IMR-90 (cell line): ENCODE measurements around the gene F2. TPM values are rescaled to one million over a fixed set of nuclear protein-coding genes. Genes with fewer than 3 reads are reported as not detected.
"Not testable (repeated sequence)": the region's sequence is repeated elsewhere in the genome, so short reads cannot be mapped to it uniquely, and the experiment has no call there.

Experiments
- ATAC-seq: fragments of 200-7000 bp; cut with Tn5 transposase; 2 replicates; pipeline ENCODE4 v1.9.1; 2020; ENCODE audit warnings: low read depth, mild to moderate bottlenecking, moderate library complexity
- BruUV-seq: library from RNA; stranded (reverse); fragments of 400-500 nt; replicated peaks from 2 replicates; lab custom pipeline; 2021; lab: Mats Ljungman, UMichigan
- CTCF ChIA-PET: fragments of 300-600 bp; formaldehyde crosslinking; extraction: SDS; loops from one replicate; lab custom pipeline; 2021; ENCODE audit warnings: antibody characterized with exemption; lab: Yijun Ruan, JAX
- POLR2A ChIA-PET: fragments of 300-600 bp; sonication (Branson Sonifier 250); formaldehyde crosslinking; loops from one replicate; lab custom pipeline; 2022; ENCODE audit warnings: antibody characterized with exemption; ENCODE audit not compliant: unreplicated experiment; lab: Charles Lee
- DNase-seq: peaks from one replicate; pipeline ENCODE4 v3.0.0; 2013
- H2AFZ ChIP-seq: replicated peaks from 2 replicates; pipeline ENCODE3; 2013; ENCODE audit warnings: low read length, mild to moderate bottlenecking; ENCODE audit not compliant: poor library complexity
- H2AK5ac ChIP-seq: 2 replicates; pipeline ENCODE4 v1.6.1; 2013; ENCODE audit warnings: low read depth, low read length, inconsistent platforms
- H2AK9ac ChIP-seq: replicated peaks from 2 replicates; pipeline ENCODE3; 2013; ENCODE audit warnings: mild to moderate bottlenecking, low read depth, low read length, moderate library complexity; ENCODE audit not compliant: poor library complexity
- H2BK120ac ChIP-seq: 2 replicates; pipeline ENCODE4 v1.6.1; 2013; ENCODE audit warnings: low read depth, low read length, inconsistent platforms
- H2BK15ac ChIP-seq: 3 replicates; pipeline ENCODE4 v1.6.1; 2013; ENCODE audit warnings: low read depth, low read length, inconsistent platforms
- H2BK20ac ChIP-seq: 2 replicates; pipeline ENCODE4 v1.6.1; 2013; ENCODE audit warnings: low read depth, mild to moderate bottlenecking, inconsistent platforms, low read length, moderate library complexity
- H2BK5ac ChIP-seq: 2 replicates; pipeline ENCODE4 v1.6.1; 2013; ENCODE audit warnings: mild to moderate bottlenecking, low read depth, low read length, inconsistent platforms; ENCODE audit not compliant: poor library complexity, severe bottlenecking
- H3K14ac ChIP-seq: replicated peaks from 2 replicates; pipeline ENCODE4 v1.6.1; 2013; ENCODE audit warnings: low read depth, low read length, inconsistent platforms
- H3K18ac ChIP-seq: 2 replicates; pipeline ENCODE4 v1.6.1; 2013; ENCODE audit warnings: low read depth, low read length, control low read depth
- H3K23ac ChIP-seq: 2 replicates; pipeline ENCODE4 v1.6.1; 2013; ENCODE audit warnings: low read depth, low read length, inconsistent platforms
- H3K27ac ChIP-seq: 2 replicates; pipeline ENCODE4 v1.5.1; 2013; ENCODE audit warnings: mild to moderate bottlenecking, control low read depth, low read length; ENCODE audit not compliant: insufficient read depth
- H3K27me3 ChIP-seq: 2 replicates; pipeline ENCODE4 v1.6.1; 2013; ENCODE audit warnings: low read length; ENCODE audit not compliant: control insufficient read depth, insufficient read depth
- H3K36me3 ChIP-seq: 2 replicates; pipeline ENCODE4 v1.6.1; 2013; ENCODE audit warnings: low read length, mixed read lengths; ENCODE audit not compliant: control insufficient read depth, insufficient read depth
- H3K4ac ChIP-seq: 2 replicates; pipeline ENCODE4 v1.6.1; 2013; ENCODE audit warnings: low read depth, low read length, inconsistent platforms
- H3K4me1 ChIP-seq: 2 replicates; pipeline ENCODE4 v1.6.1; 2013; ENCODE audit warnings: low read length, mixed read lengths; ENCODE audit not compliant: control insufficient read depth, insufficient read depth
- H3K4me2 ChIP-seq: 2 replicates; pipeline ENCODE4 v1.6.1; 2013; ENCODE audit warnings: low read depth, mild to moderate bottlenecking, control low read depth, low read length, moderate library complexity
- H3K4me3 ChIP-seq: 2 replicates; pipeline ENCODE4 v1.5.1; 2013; ENCODE audit warnings: low read depth, mild to moderate bottlenecking, control low read depth, low read length, moderate library complexity; ENCODE audit not compliant: insufficient read depth
- H3K56ac ChIP-seq: 2 replicates; pipeline ENCODE4 v1.6.1; 2013; ENCODE audit warnings: low read length, inconsistent platforms; ENCODE audit not compliant: insufficient read depth; ENCODE audit errors: extremely low read depth
- H3K79me1 ChIP-seq, 2 experiments: 2 replicates each; pipeline ENCODE4 v1.6.1; 2013; ENCODE audit warnings: low read length in 2 of 2, inconsistent platforms in 1 of 2, low read depth in 1 of 2
- H3K9ac ChIP-seq: 2 replicates; pipeline ENCODE4 v1.6.1; 2013; ENCODE audit warnings: low read depth, low read length, control low read depth
- H3K9me1 ChIP-seq: 2 replicates; pipeline ENCODE4 v1.6.1; 2013; ENCODE audit warnings: low read length, inconsistent platforms; ENCODE audit not compliant: insufficient read depth
- H3K9me3 ChIP-seq: 2 replicates; pipeline ENCODE4 v1.6.1; 2013; ENCODE audit warnings: low read length; ENCODE audit not compliant: control insufficient read depth, insufficient read depth
- H4K20me1 ChIP-seq: 2 replicates; pipeline ENCODE4 v1.6.1; 2013; ENCODE audit warnings: low read length, inconsistent platforms; ENCODE audit not compliant: insufficient read depth
- H4K5ac ChIP-seq: 2 replicates; pipeline ENCODE4 v1.6.1; 2013; ENCODE audit warnings: mild to moderate bottlenecking, low read depth, low read length, control low read depth
- H4K8ac ChIP-seq, 2 experiments: 2 replicates each; pipeline ENCODE4 v1.6.1; 2013; ENCODE audit warnings: low read depth in 2 of 2, low read length in 2 of 2, control low read depth in 1 of 2, inconsistent platforms in 1 of 2
- H4K91ac ChIP-seq: 2 replicates; pipeline ENCODE4 v1.6.1; 2013; ENCODE audit warnings: low read depth, low read length, inconsistent platforms; ENCODE audit not compliant: insufficient read depth
- NFE2L2 ChIP-seq: fragments of 150-350 bp; IDR thresholded peaks from 2 replicates; pipeline ENCODE4 v1.6.1; 2016; ENCODE audit warnings: low read depth, mild to moderate bottlenecking, low read length
- WGBS, 2 experiments: methylation state at CpG; one replicate each; pipeline versions ENCODE4 v1.1.5 to v1.1.7; 2013; ENCODE audit warnings: missing lambda C conversion rate in 2 of 2; ENCODE audit not compliant: insufficient read length in 1 of 2; ENCODE audit errors: extremely low coverage in 2 of 2; 5-methylcytosine and 5-hydroxymethylcytosine counted together
- dilution Hi-C: fragments of 300-500 bp; cut with HindIII; formaldehyde crosslinking; loops from one replicate; pipeline ENCODE4 v1.14.3; 2018; ENCODE audit warnings: low sequenced_read_pairs; ENCODE audit not compliant: unreplicated experiment
- in situ Hi-C: fragments of 300-500 bp; cut with MboI; formaldehyde crosslinking; loops from 3 replicates; pipeline ENCODE4 v1.14.3; 2019; ENCODE audit warnings: low sequenced_read_pairs, inconsistent platforms, mixed read lengths
- intact Hi-C: fragments of 100-400 bp; cut with micrococcal nuclease; formaldehyde crosslinking; loops from 2 replicates; pipeline ENCODE4 v1.10.0; 2022
- polyA plus RNA-seq, 3 experiments: library from polyadenylated mRNA; depleted of rRNA; stranded (reverse); fragments of >200 nt; gene quantifications; 2 replicates each; pipeline ENCODE4 v1.2.3, GENCODE V29; 2012; ENCODE audit warnings: low replicate concordance in 1 of 3
- total RNA-seq: library from RNA; depleted of rRNA; stranded (reverse); fragments of >200 nt; gene quantifications from 2 replicates; pipeline ENCODE4 v1.2.3, GENCODE V29; 2012
- TF ChIP-seq, protein P1 (sequence below): conservative IDR thresholded peaks from 2 replicates; pipeline ENCODE4 v1.5.1; 2012; ENCODE audit warnings: mild to moderate bottlenecking, low read depth, low read length, improper control_type of control experiment
- TF ChIP-seq, protein P2 (sequence below): fragments of 150-350 bp; IDR thresholded peaks from 2 replicates; pipeline ENCODE4 v1.6.1; 2016; ENCODE audit warnings: low read depth, mild to moderate bottlenecking, low read length, moderate library complexity, borderline replicate concordance

The F2 gene
- total and polyA plus RNA-seq, 2 of the 4 experiments (the other 2 are of a cell fraction) = not detected

DNA sequence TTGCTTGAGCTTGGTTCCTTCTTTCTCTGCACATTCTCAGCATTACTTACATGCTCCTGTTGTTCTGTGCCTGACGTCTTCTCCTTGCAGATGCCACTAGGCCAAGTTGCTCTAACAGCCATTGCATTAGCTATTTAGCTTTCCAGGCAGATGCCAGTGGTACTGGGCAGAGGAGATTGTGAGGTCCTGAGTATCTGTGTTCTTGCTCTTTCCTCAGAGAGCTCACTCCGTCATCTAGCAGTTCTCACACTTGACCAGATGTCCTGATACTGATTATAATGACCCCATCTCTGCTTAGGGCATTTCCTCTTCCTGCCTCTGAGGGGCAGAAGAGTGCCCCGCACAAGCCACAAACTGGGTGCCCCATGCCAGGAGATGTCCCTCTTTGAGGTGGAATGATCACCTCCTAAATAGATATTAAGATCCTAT, 49.3 kb upstream of the F2 start:
- no peak overlapping the region for H3K9ac ChIP-seq
- ChIA-PET POLR2A (no interaction called here), CTCF (interaction anchor here (1.3 kb wide), 1 partner anchor 10 kb away, joined by 6 read pairs; no protein-coding TSS in a partner anchor)
- no peaks in the 10 kb centered on the region for H4K20me1 ChIP-seq
- no peak overlapping the region for H4K91ac ChIP-seq
- no peak overlapping the region for H3K4me3 ChIP-seq
- H4K5ac ChIP-seq = no peak overlapping the region
- H3K23ac ChIP-seq = no peak overlapping the region
- no TSS peak for BruUV-seq
- no peak overlapping the region for H2BK20ac ChIP-seq
- H3K79me1 ChIP-seq = peaks cover 0 to 6% of the 10 kb centered on the region in 2 experiments; a peak in 2 of 4 replicates
- intact Hi-C loops = no loop called here
- H3K9me1 ChIP-seq = peaks cover 7% of the 10 kb centered on the region
- in situ Hi-C loops = no loop called here
- no peak overlapping the region for H2AK9ac ChIP-seq
- ATAC-seq = 0 out of 2 replicates have a peak, but pooled peaks have one; percentile 31
- H3K27ac ChIP-seq = no peak overlapping the region
- TF ChIP-seq, protein P1, sequence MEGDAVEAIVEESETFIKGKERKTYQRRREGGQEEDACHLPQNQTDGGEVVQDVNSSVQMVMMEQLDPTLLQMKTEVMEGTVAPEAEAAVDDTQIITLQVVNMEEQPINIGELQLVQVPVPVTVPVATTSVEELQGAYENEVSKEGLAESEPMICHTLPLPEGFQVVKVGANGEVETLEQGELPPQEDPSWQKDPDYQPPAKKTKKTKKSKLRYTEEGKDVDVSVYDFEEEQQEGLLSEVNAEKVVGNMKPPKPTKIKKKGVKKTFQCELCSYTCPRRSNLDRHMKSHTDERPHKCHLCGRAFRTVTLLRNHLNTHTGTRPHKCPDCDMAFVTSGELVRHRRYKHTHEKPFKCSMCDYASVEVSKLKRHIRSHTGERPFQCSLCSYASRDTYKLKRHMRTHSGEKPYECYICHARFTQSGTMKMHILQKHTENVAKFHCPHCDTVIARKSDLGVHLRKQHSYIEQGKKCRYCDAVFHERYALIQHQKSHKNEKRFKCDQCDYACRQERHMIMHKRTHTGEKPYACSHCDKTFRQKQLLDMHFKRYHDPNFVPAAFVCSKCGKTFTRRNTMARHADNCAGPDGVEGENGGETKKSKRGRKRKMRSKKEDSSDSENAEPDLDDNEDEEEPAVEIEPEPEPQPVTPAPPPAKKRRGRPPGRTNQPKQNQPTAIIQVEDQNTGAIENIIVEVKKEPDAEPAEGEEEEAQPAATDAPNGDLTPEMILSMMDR = 0 out of 2 replicates have a peak, but pooled peaks have one; percentile 12
- TF ChIP-seq NFE2L2 = no peak
- TF ChIP-seq, protein P2, sequence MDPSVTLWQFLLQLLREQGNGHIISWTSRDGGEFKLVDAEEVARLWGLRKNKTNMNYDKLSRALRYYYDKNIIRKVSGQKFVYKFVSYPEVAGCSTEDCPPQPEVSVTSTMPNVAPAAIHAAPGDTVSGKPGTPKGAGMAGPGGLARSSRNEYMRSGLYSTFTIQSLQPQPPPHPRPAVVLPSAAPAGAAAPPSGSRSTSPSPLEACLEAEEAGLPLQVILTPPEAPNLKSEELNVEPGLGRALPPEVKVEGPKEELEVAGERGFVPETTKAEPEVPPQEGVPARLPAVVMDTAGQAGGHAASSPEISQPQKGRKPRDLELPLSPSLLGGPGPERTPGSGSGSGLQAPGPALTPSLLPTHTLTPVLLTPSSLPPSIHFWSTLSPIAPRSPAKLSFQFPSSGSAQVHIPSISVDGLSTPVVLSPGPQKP = no peak
- no peak overlapping the region for H4K8ac ChIP-seq
- dilution Hi-C loops = no loop called here
- H3K56ac ChIP-seq = no peak overlapping the region
- no peak overlapping the region for H2BK15ac ChIP-seq
- H2BK5ac ChIP-seq = no peak overlapping the region
- WGBS, 2 experiments = no CpG with 5 or more reads among the region's 3 CpGs
- no peak overlapping the region for H2AK5ac ChIP-seq
- H3K36me3 ChIP-seq = peaks cover 62% of the 10 kb centered on the region
- no peaks in the 10 kb centered on the region; the same call in 1 of the 2 replicates for H3K4me1 ChIP-seq
- no peak for DNase-seq
- no peaks in the 10 kb centered on the region for H3K27me3 ChIP-seq
- H2BK120ac ChIP-seq = no peak overlapping the region
- H3K4ac ChIP-seq = no peak overlapping the region
- H3K4me2 ChIP-seq = no peak overlapping the region
- no peaks in the 10 kb centered on the region for H3K9me3 ChIP-seq
- H2AFZ ChIP-seq = no peak overlapping the region
- no peak overlapping the region for H3K18ac ChIP-seq
- H3K14ac ChIP-seq = no peak overlapping the region

DNA sequence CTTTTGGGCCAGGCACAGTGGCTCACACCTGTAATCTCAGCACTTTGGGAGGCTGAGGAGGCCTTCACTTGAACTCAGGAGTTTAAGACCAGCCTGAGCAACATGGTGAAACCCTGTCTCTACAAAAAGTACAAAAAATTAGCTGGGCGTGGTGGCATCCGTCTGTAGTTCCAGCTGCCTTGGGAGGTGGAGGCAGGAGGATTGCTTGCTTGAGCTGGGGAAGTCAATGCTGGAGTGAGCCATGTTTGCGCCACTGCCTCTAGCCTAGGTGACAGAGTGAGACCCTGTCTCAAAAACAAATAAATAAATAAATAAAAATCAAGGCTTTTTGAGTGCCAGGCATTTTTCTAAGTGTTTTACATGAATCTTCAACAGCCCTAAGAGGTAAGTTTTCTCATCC, 48.5 kb upstream of the F2 start:
- H3K4me2 ChIP-seq, H2AK5ac ChIP-seq, H4K20me1 ChIP-seq, H2BK20ac ChIP-seq, H4K91ac ChIP-seq, H3K56ac ChIP-seq, H3K79me1 ChIP-seq, H3K9me1 ChIP-seq, H2BK5ac ChIP-seq, POLR2A ChIA-PET, H3K14ac ChIP-seq, H3K27ac ChIP-seq, H3K9ac ChIP-seq, intact Hi-C loops, H3K4me3 ChIP-seq, H4K5ac ChIP-seq, H2BK15ac ChIP-seq, dilution Hi-C loops, H2AK9ac ChIP-seq, H3K18ac ChIP-seq, DNase-seq, H3K9me3 ChIP-seq, H2BK120ac ChIP-seq, H3K23ac ChIP-seq, H3K4ac ChIP-seq, H3K27me3 ChIP-seq, ATAC-seq, BruUV-seq, H3K4me1 ChIP-seq, in situ Hi-C loops, H2AFZ ChIP-seq, H4K8ac ChIP-seq: not testable (repeated sequence)
- no CpG with 5 or more reads among the region's 3 CpGs for WGBS, 2 experiments
- CTCF ChIA-PET = interaction anchor here (0.8 kb wide), 1 partner anchor 9 kb away, joined by 3 read pairs; no protein-coding TSS in a partner anchor
- peaks cover 55% of the 10 kb centered on the region for H3K36me3 ChIP-seq
